Esophagus muscularis mucosa (tissue), 4 donors: ENCODE data around the gene ZNF397. TPM values are rescaled to one million over a fixed set of nuclear protein-coding genes. Genes with fewer than 3 reads are reported as not detected.
A peak's percentile ranks its signal among the peaks of the same experiment; 100 is the strongest.

Experiments
- DNase-seq: peaks from one replicate; pipeline ENCODE4 v3.0.0-alpha.2; 2017; ENCODE audit errors: extremely low spot score
- H3K27ac ChIP-seq, 4 donors: fragments of 200-600 bp; sonication (generic); replicated peaks in 1 of 4; 1 replicate in 3 of 4; 2 replicates in 1 of 4; pipeline ENCODE4 v1.5.1; 2016 to 2019; ENCODE audit warnings: mild to moderate bottlenecking in 1 of 4
- H3K27me3 ChIP-seq, 4 donors: fragments of 200-600 bp; sonication (generic); one replicate each; pipeline versions ENCODE4 v1.5.1 to v1.6.0; 2016 to 2019
- H3K36me3 ChIP-seq, 4 donors: fragments of 200-600 bp; sonication (generic); one replicate each; pipeline ENCODE4 v1.5.1; 2016 to 2019
- H3K4me1 ChIP-seq, 4 donors: fragments of 200-600 bp; sonication (generic); one replicate each; pipeline ENCODE4 v1.5.1; 2016 to 2019
- H3K4me3 ChIP-seq, 4 donors: fragments of 200-600 bp; sonication (generic); 1 replicate in 2 of 4; 2 replicates in 2 of 4; pipeline ENCODE4 v1.5.1; 2016 to 2019; ENCODE audit warnings: mild to moderate bottlenecking in 4 of 4, moderate library complexity in 1 of 4
- H3K9me3 ChIP-seq, 4 donors: fragments of 200-600 bp; sonication (generic); 1 replicate in 3 of 4; 2 replicates in 1 of 4; pipeline ENCODE4 v1.5.1; 2016 to 2019
- CTCF ChIP-seq, 3 experiments: fragments of 200-600 bp in 2 of 3; fragments of 450-650 bp in 1 of 3; sonication (generic) in 2 of 3; IDR thresholded peaks; one replicate each; pipeline ENCODE4 v1.5.1; 2017 to 2019; ENCODE audit warnings: antibody characterized with exemption in 3 of 3, mild to moderate bottlenecking in 2 of 3, moderate library complexity in 1 of 3
- EP300 ChIP-seq: sonication (generic); formaldehyde crosslinking; IDR thresholded peaks from one replicate; pipeline ENCODE4 v1.6.1; 2017; ENCODE audit warnings: antibody characterized with exemption
- POLR2A ChIP-seq: fragments of 450-650 bp; IDR thresholded peaks from one replicate; pipeline ENCODE4 v1.6.1; 2017; ENCODE audit warnings: antibody characterized with exemption, moderate library complexity, mild to moderate bottlenecking, low read depth
- POLR2AphosphoS5 ChIP-seq, 2 donors: sonication (generic); formaldehyde crosslinking; IDR thresholded peaks; one replicate each; pipeline ENCODE4 v1.6.1; 2017; ENCODE audit warnings: antibody characterized with exemption in 2 of 2
- WGBS: methylation state at CpG from one replicate; pipeline ENCODE4 v1.1.5; 2018; 5-methylcytosine and 5-hydroxymethylcytosine counted together
- intact Hi-C: fragments of 100-400 bp; cut with DNase I; formaldehyde crosslinking; loops from one replicate; pipeline ENCODE4 v1.15.1; 2023
- total RNA-seq, 4 donors: library from RNA; depleted of rRNA; stranded (reverse); fragments of >200 nt; gene quantifications; one replicate each; pipeline versions ENCODE4 v1.1.0 to v1.2.1, GENCODE V29; 2016

ZNF397 gene
- total RNA-seq = 10 to 100 TPM; 22.2 to 27.8 (median 24.9) TPM

- 0% methylated on average over 21 of the region's 60 CpGs for WGBS
- no peaks in the 10 kb centered on the region for H3K9me3 ChIP-seq
- peak within 1 kb of the TSS; percentile 72 to 79 (median 75) for H3K4me3 ChIP-seq
- H3K4me1 ChIP-seq = peaks cover 10 to 24% (median 22%) of the 10 kb centered on the region in 4 donors
- H3K27me3 ChIP-seq = no peaks in the 10 kb centered on the region
- TF ChIP-seq POLR2A = peak; percentile 93
- TF ChIP-seq EP300 = no peak
- TF ChIP-seq POLR2AphosphoS5 (IDR thresholded peaks at IDR 0.05) = peak; percentile 99
- TF ChIP-seq CTCF (IDR thresholded peaks at IDR 0.05) = no peak
- DNase-seq = peak; percentile 99
- peak within 1 kb of the TSS; percentile 89 to 99 (median 94) for H3K27ac ChIP-seq
- H3K36me3 ChIP-seq = peaks cover 30 to 36% (median 33%) of the 10 kb centered on the region in 4 donors
- intact Hi-C loops = loop anchor here (10.0 kb wide), 1 partner anchor 236 kb away; no protein-coding TSS in a partner anchor
Observed at GRCh38 chr18:35240664-35241447, at the start of gene ZNF397. Gene ZNF397, plus strand, starts transcription at chr18:35241034. Its CDS starts 1,437 bp downstream, at chr18:35242471.

DNA sequence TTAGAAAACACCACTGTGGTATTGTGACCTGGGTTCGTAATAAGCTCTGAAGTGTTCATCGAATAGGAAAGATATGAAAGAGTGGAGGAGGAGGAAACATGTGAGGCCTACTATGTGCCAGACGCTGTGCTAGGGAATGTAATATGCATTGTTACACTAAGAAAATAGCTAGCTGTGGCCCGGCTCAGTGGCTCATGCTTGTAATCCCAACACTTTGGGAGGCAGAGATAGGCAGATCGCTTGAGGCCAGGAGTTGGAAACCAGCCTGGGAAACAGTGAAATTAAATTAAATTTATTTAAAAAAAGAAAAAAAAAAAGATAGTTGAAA lies 49.2 kb upstream of the ZNF397 start:
- H3K9me3 ChIP-seq = no peaks in the 10 kb centered on the region
- no peaks in the 10 kb centered on the region for H3K27me3 ChIP-seq
- intact Hi-C loops = no loop called here
- no peaks in the 10 kb centered on the region for H3K36me3 ChIP-seq
- H3K4me1 ChIP-seq = peaks cover 0 to 3% (median 0%) of the 10 kb centered on the region in 4 donors
- 85% methylated on average over 5 of the region's 5 CpGs for WGBS
- peak overlapping the region in 1 of 4 donors; percentile 11 for H3K27ac ChIP-seq
- no peak for DNase-seq
- no peak for TF ChIP-seq EP300
- TF ChIP-seq POLR2A = no peak
- TF ChIP-seq POLR2AphosphoS5 (IDR thresholded peaks at IDR 0.05) = no peak
- TF ChIP-seq CTCF (IDR thresholded peaks at IDR 0.05) = no peak
- H3K4me3 ChIP-seq = no peak overlapping the region

DNA sequence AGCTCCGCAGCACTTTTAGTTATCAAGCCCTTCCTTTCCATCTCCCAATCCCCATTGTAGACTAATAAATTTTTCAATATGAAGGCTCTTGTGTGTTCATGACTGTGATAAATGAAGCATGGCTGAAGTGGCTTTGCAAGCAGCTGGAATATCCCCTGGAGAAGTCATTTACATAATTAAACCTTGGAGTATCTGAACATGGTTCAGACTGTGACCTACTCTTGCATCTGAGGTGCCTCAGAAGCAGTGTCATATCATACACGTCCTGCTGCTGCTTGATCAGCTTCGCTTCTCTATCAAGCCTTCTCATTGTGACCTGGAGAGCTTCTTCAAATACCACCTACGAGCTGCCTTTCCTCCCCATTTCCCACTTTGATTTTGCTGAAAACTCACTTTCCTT lies 48.4 kb upstream of the ZNF397 start:
- no peak overlapping the region for H3K4me3 ChIP-seq
- H3K9me3 ChIP-seq = no peaks in the 10 kb centered on the region
- no peak for TF ChIP-seq POLR2A
- TF ChIP-seq EP300 = no peak
- no peak for TF ChIP-seq CTCF (IDR thresholded peaks at IDR 0.05)
- no peak for TF ChIP-seq POLR2AphosphoS5 (IDR thresholded peaks at IDR 0.05)
- WGBS = 86% methylated on average over 4 of the region's 4 CpGs
- DNase-seq = no peak
- intact Hi-C loops = no loop called here
- H3K27ac ChIP-seq = peak overlapping the region in 1 of 4 donors; percentile 11
- no peaks in the 10 kb centered on the region for H3K27me3 ChIP-seq
- peaks cover 0 to 7% (median 2%) of the 10 kb centered on the region in 4 donors for H3K4me1 ChIP-seq
- H3K36me3 ChIP-seq = no peaks in the 10 kb centered on the region

GRCh38 chr18:35193316-35193715 lies 47.5 kb upstream of the ZNF397 start:
- Histone ChIP-seq H3K9me3 (no peaks in the 10 kb centered on the region), H3K27me3 (no peaks in the 10 kb centered on the region), H3K4me3 (no peak overlapping the region), H3K27ac (no peak overlapping the region), H3K36me3 (no peaks in the 10 kb centered on the region), H3K4me1 (peaks cover 0 to 8% (median 2%) of the 10 kb centered on the region in 4 donors)
- no peak for DNase-seq
- 40% methylated on average over 1 of the region's 1 CpG for WGBS
- intact Hi-C loops = no loop called here
- TF ChIP-seq EP300 = no peak
- no peak for TF ChIP-seq POLR2AphosphoS5 (IDR thresholded peaks at IDR 0.05)
- TF ChIP-seq CTCF (IDR thresholded peaks at IDR 0.05) = no peak
- no peak for TF ChIP-seq POLR2A
